SU-DHL-6 (cell line): ENCODE results near the gene CBFA2T3.

Experiments
- H2AFZ ChIP-seq: fragments of 200-600 bp; sonication (generic); 2 replicates; pipeline ENCODE4 v1.6.1; 2014; ENCODE audit warnings: low read depth, mild to moderate bottlenecking, moderate library complexity, mixed read lengths, antibody characterized with exemption, low read length; ENCODE audit not compliant: severe bottlenecking
- H3F3A ChIP-seq: fragments of 200-600 bp; shearing (Covaris generic); 2 replicates; pipeline ENCODE4 v1.6.0; 2016; ENCODE audit warnings: antibody characterized with exemption, mild to moderate bottlenecking; ENCODE audit not compliant: insufficient read depth
- H3K27ac ChIP-seq: fragments of 200-600 bp; sonication (generic); 2 replicates; pipeline ENCODE4 v1.5.1; 2016; ENCODE audit warnings: low read depth, mild to moderate bottlenecking, low read length, moderate library complexity, mixed read lengths
- H3K27me3 ChIP-seq: fragments of 200-600 bp; sonication (generic), shearing (Covaris generic); 2 replicates; pipeline ENCODE4 v1.6.0; 2014; ENCODE audit warnings: mild to moderate bottlenecking, low read length
- H3K36me3 ChIP-seq: fragments of 200-600 bp; sonication (generic); 2 replicates; pipeline ENCODE4 v1.6.1; 2014; ENCODE audit warnings: mild to moderate bottlenecking, low read length, mixed read lengths
- H3K4me2 ChIP-seq: fragments of 300-600, 200-600 bp; shearing (Covaris generic), sonication (generic); 2 replicates; pipeline ENCODE4 v1.6.0; 2014; ENCODE audit warnings: low read length, low read depth, mild to moderate bottlenecking; ENCODE audit not compliant: poor library complexity, severe bottlenecking
- H3K4me3 ChIP-seq: fragments of 200-600 bp; sonication (generic); 2 replicates; pipeline ENCODE4 v1.5.1; 2014; ENCODE audit warnings: antibody characterized with exemption, low read length, mild to moderate bottlenecking, mixed read lengths; ENCODE audit not compliant: insufficient read depth, poor library complexity, severe bottlenecking
- H3K79me2 ChIP-seq: fragments of 200-600 bp; sonication (generic); 2 replicates; pipeline ENCODE4 v1.6.1; 2014; ENCODE audit warnings: mild to moderate bottlenecking, low read length, moderate library complexity; ENCODE audit not compliant: insufficient read depth
- H3K9ac ChIP-seq: fragments of 200-600 bp; sonication (generic); 2 replicates; pipeline ENCODE4 v1.7.0; 2014; ENCODE audit warnings: mild to moderate bottlenecking, low read length
- H3K9me2 ChIP-seq: fragments of 200-600 bp; sonication (generic); replicated peaks from 2 replicates; pipeline ENCODE4 v1.6.1; 2014; ENCODE audit warnings: low read length; ENCODE audit not compliant: insufficient read depth
- H3K9me3 ChIP-seq: fragments of 200-600 bp; sonication (generic); 2 replicates; pipeline ENCODE4 v1.6.1; 2014; ENCODE audit warnings: low read length, mixed read lengths; ENCODE audit not compliant: insufficient read depth
- H4K20me1 ChIP-seq: fragments of 200-600 bp; sonication (generic); 2 replicates; pipeline ENCODE4 v1.6.1; 2014; ENCODE audit warnings: low read depth, mild to moderate bottlenecking, antibody characterized with exemption, low read length, moderate library complexity, mixed read lengths
- EZH2phosphoT487 ChIP-seq: fragments of 200-600 bp; sonication (generic), shearing (Covaris generic); conservative IDR thresholded peaks from 2 replicates; pipeline ENCODE4 v1.6.1; 2018; ENCODE audit warnings: mild to moderate bottlenecking, antibody characterized with exemption, low read length, moderate library complexity, mixed read lengths
- TF ChIP-seq, protein P1 (sequence below): fragments of 200-600 bp; sonication (generic); IDR thresholded peaks from one replicate; pipeline ENCODE4 v1.5.1; 2017; ENCODE audit warnings: antibody characterized with exemption, mild to moderate bottlenecking, low read length, moderate library complexity; ENCODE audit not compliant: insufficient read depth, poor library complexity, severe bottlenecking

Gene CBFA2T3

GRCh38 chr16:88991813-88992350 is 14.9 kb upstream of the CBFA2T3 start:
- Histone ChIP-seq H3K27me3 (no peaks in the 10 kb centered on the region), H3K4me2 (peak overlapping the region; percentile 60), H3K79me2 (no peaks in the 10 kb centered on the region), H4K20me1 (no peaks in the 10 kb centered on the region), H3K9me3 (0 out of 2 replicates have a peak, but pooled peaks cover under 1% of the 10 kb centered on the region), H3F3A (peaks cover 33% of the 10 kb centered on the region; the same call in 1 of the 2 replicates), H3K27ac (peak overlapping the region; percentile 98), H3K4me3 (no peak overlapping the region), H3K9ac (peak overlapping the region; percentile 58), H3K9me2 (no peaks in the 10 kb centered on the region), H3K36me3 (no peaks in the 10 kb centered on the region), H2AFZ (no peak overlapping the region)
- no peak for TF ChIP-seq EZH2phosphoT487
- TF ChIP-seq, protein P1, sequence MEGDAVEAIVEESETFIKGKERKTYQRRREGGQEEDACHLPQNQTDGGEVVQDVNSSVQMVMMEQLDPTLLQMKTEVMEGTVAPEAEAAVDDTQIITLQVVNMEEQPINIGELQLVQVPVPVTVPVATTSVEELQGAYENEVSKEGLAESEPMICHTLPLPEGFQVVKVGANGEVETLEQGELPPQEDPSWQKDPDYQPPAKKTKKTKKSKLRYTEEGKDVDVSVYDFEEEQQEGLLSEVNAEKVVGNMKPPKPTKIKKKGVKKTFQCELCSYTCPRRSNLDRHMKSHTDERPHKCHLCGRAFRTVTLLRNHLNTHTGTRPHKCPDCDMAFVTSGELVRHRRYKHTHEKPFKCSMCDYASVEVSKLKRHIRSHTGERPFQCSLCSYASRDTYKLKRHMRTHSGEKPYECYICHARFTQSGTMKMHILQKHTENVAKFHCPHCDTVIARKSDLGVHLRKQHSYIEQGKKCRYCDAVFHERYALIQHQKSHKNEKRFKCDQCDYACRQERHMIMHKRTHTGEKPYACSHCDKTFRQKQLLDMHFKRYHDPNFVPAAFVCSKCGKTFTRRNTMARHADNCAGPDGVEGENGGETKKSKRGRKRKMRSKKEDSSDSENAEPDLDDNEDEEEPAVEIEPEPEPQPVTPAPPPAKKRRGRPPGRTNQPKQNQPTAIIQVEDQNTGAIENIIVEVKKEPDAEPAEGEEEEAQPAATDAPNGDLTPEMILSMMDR: peak; percentile 12

DNA sequence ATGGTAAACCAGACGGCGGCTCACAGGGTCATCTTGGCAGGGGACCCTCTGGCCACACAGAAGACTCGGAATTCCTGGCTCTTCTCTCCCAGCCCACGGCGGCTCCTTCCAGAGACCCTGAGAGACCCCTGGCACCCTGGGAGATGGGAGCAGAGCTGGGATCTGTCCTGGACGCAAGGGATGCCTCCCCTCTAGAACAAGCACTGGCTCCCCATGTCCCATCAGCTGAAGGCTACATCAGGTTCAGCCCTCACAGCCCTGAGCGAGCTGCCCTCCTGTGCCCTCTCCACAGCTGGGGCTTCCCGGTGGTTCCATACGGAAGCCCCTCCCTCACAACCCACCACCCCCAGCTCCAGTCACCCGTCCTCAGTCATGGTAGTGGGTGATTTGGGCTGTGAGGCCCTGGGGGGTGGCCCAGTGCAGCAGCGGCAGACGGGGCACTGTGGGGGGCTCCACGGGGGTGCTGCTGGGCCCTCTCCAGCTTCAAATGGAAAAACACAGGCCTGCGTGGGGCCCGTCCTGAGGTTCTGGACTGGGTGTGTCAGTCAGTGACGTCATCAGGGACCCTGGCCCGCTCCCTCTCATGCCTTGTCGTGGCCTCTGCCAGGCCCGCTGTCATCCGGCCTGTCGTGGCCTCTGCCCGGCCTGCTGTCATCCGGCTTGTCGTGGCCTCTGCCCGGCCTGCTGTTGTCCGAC is 13.0 kb upstream of the CBFA2T3 start:
- peaks cover 41% of the 10 kb centered on the region for H3F3A ChIP-seq
- no peak overlapping the region for H3K9ac ChIP-seq
- H3K79me2 ChIP-seq: no peaks in the 10 kb centered on the region
- H3K36me3 ChIP-seq: no peaks in the 10 kb centered on the region
- no peaks in the 10 kb centered on the region for H3K9me2 ChIP-seq
- H3K4me3 ChIP-seq: no peak overlapping the region
- no peaks in the 10 kb centered on the region for H4K20me1 ChIP-seq
- H3K27me3 ChIP-seq: no peaks in the 10 kb centered on the region
- no peak overlapping the region for H3K27ac ChIP-seq
- no peak overlapping the region for H2AFZ ChIP-seq
- TF ChIP-seq EZH2phosphoT487: no peak
- TF ChIP-seq, protein P1: no peak
- no peaks in the 10 kb centered on the region for H3K9me3 ChIP-seq
- H3K4me2 ChIP-seq: no peak overlapping the region

GRCh38 chr16:88988980-88989811 is 12.2 kb upstream of the CBFA2T3 start:
- TF ChIP-seq, protein P1: no peak
- no peak for TF ChIP-seq EZH2phosphoT487
- no peaks in the 10 kb centered on the region for H4K20me1 ChIP-seq
- H3K9ac ChIP-seq: no peak overlapping the region
- no peaks in the 10 kb centered on the region for H3K36me3 ChIP-seq
- no peak overlapping the region for H3K4me3 ChIP-seq
- H3F3A ChIP-seq: peaks cover 41% of the 10 kb centered on the region
- no peak overlapping the region for H3K4me2 ChIP-seq
- H3K9me3 ChIP-seq: no peaks in the 10 kb centered on the region
- H3K79me2 ChIP-seq: no peaks in the 10 kb centered on the region
- H3K27me3 ChIP-seq: no peaks in the 10 kb centered on the region
- H3K9me2 ChIP-seq: no peaks in the 10 kb centered on the region
- no peak overlapping the region for H3K27ac ChIP-seq
- H2AFZ ChIP-seq: no peak overlapping the region
